Keratinocyte (primary cell): ENCODE results near the gene ARMH1. TPM values are rescaled to one million over a fixed set of nuclear protein-coding genes. Genes with fewer than 3 reads are reported as not detected.

Source experiments
- DNase-seq: peaks from one replicate; pipeline ENCODE4 v3.0.0-alpha.2; 2011; ENCODE audit warnings: low read depth, missing footprints, low spot score
- FAIRE-seq: peaks from 2 replicates; lab custom pipeline; 2011; peaks lifted over from hg19 to GRCh38; lab: Jason Lieb, UNC
- H2AFZ ChIP-seq: 2 replicates; pipeline ENCODE4 v1.6.0; 2012; ENCODE audit warnings: low read length, control low read depth, inconsistent platforms; ENCODE audit not compliant: control insufficient read depth
- H3K27ac ChIP-seq: 2 replicates; pipeline ENCODE4 v1.5.1; 2011; ENCODE audit warnings: low read length; ENCODE audit not compliant: control insufficient read depth, insufficient read depth
- H3K27me3 ChIP-seq: 3 replicates; pipeline ENCODE4 v1.6.0; 2011; ENCODE audit warnings: low read length; ENCODE audit not compliant: control insufficient read depth, insufficient read depth; ENCODE audit errors: extremely low read depth
- H3K36me3 ChIP-seq, 2 experiments: 2 replicates in 1 of 2; 3 replicates in 1 of 2; pipeline ENCODE4 v1.5.1; 2011; ENCODE audit warnings: low read length in 2 of 2, mild to moderate bottlenecking in 1 of 2; ENCODE audit not compliant: control insufficient read depth in 2 of 2, insufficient read depth in 2 of 2; ENCODE audit errors: extremely low read depth in 1 of 2
- H3K4me1 ChIP-seq: 3 replicates; pipeline ENCODE4 v1.5.1; 2011; ENCODE audit warnings: low read length; ENCODE audit not compliant: control insufficient read depth, insufficient read depth; ENCODE audit errors: extremely low read depth
- H3K4me2 ChIP-seq: 3 replicates; pipeline ENCODE4 v1.6.0; 2011; ENCODE audit warnings: low read depth, low read length; ENCODE audit not compliant: control insufficient read depth, insufficient read depth; ENCODE audit errors: extremely low read depth
- H3K4me3 ChIP-seq, 3 experiments: fragments of 200-600 bp in 1 of 3; sonication (generic) in 1 of 3; 2 replicates in 2 of 3; 3 replicates in 1 of 3; pipeline ENCODE4 v1.5.1; 2011 to 2016; ENCODE audit warnings: low read length in 3 of 3, mild to moderate bottlenecking in 3 of 3, control low read depth in 2 of 3, inconsistent platforms in 1 of 3, low read depth in 1 of 3, mixed read lengths in 1 of 3, mixed run types in 1 of 3, moderate library complexity in 1 of 3; ENCODE audit not compliant: control insufficient read depth in 2 of 3, insufficient read depth in 2 of 3; ENCODE audit errors: extremely low read depth in 1 of 3
- H3K79me2 ChIP-seq: 2 replicates; pipeline ENCODE4 v1.6.0; 2012; ENCODE audit warnings: low read length; ENCODE audit not compliant: control insufficient read depth, insufficient read depth
- H3K9ac ChIP-seq: 3 replicates; pipeline ENCODE4 v1.6.0; 2011; ENCODE audit warnings: low read length; ENCODE audit not compliant: control insufficient read depth, insufficient read depth; ENCODE audit errors: extremely low read depth
- H3K9me1 ChIP-seq: 3 replicates; pipeline ENCODE4 v1.6.0; 2011; ENCODE audit warnings: low read length; ENCODE audit not compliant: control insufficient read depth, insufficient read depth; ENCODE audit errors: extremely low read depth
- H3K9me3 ChIP-seq: 2 replicates; pipeline ENCODE4 v1.5.1; 2012; ENCODE audit warnings: low read depth, low read length; ENCODE audit not compliant: control insufficient read depth
- H4K20me1 ChIP-seq: 3 replicates; pipeline ENCODE4 v1.6.0; 2011; ENCODE audit warnings: low read length; ENCODE audit not compliant: control insufficient read depth, insufficient read depth; ENCODE audit errors: extremely low read depth
- EZH2 ChIP-seq: IDR thresholded peaks from one replicate; pipeline ENCODE4 v1.6.1; 2012; ENCODE audit warnings: inconsistent platforms, mild to moderate bottlenecking, low read length, moderate library complexity
- dilution Hi-C: fragments of 300-500 bp; cut with MboI; formaldehyde crosslinking; loops from one replicate; pipeline ENCODE4 v1.7.0; 2020; ENCODE audit warnings: low sequenced_read_pairs; ENCODE audit not compliant: extremely low pct_ligation_motif_present
- polyA plus RNA-seq, 5 experiments: library from polyadenylated mRNA; depleted of rRNA in 3 of 5; stranded (reverse) in 3 of 5; stranded (forward) in 1 of 5; unstranded in 1 of 5; fragments of >200 nt; gene quantifications; 1 replicate in 1 of 5; 2 replicates in 3 of 5; 3 replicates in 1 of 5; pipeline versions ENCODE4 v1.2.1 to v1.2.3, GENCODE V29; 2011 to 2012; ENCODE audit warnings: missing spikeins in 2 of 5, low read depth in 1 of 5, low replicate concordance in 1 of 5
- TF ChIP-seq, protein P1 (sequence below), 3 experiments: IDR thresholded peaks in 1 of 3; conservative IDR thresholded peaks in 1 of 3; optimal IDR thresholded peaks in 1 of 3; 2 replicates in 2 of 3; 3 replicates in 1 of 3; pipeline versions ENCODE3 to v1.5.1; 2011; ENCODE audit warnings: low read length in 3 of 3, mild to moderate bottlenecking in 3 of 3, moderate library complexity in 2 of 3, control low read depth in 1 of 3, inconsistent platforms in 1 of 3; ENCODE audit not compliant: insufficient read depth in 2 of 3; ENCODE audit errors: extremely low read depth in 1 of 3

The ARMH1 gene
- polyA plus RNA-seq, 1 donor (not counting 4 experiments of a cell fraction or from before 2014, with no cell fraction given), result 0.22 TPM

DNA sequence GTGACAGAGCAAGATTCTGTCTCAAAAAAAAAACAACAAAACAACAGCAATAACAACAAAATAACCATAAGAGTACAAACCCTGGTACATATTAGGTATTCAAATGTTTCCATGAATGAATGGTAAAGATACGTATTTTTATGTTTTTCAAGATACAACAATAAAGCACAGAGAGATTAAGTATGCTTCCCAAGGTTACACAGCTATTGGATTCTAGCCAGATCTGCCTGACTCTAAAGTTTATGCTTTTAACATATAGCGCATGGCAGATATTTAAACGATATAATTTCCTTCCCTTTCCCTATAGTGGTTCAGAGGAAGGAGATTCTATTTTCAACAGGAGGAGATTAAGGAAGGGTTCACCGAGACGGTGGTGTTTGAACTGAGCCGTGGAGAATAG is 31.0 kb downstream of the ARMH1 start:
- H3K27me3 ChIP-seq, result no peaks in the 10 kb centered on the region

DNA sequence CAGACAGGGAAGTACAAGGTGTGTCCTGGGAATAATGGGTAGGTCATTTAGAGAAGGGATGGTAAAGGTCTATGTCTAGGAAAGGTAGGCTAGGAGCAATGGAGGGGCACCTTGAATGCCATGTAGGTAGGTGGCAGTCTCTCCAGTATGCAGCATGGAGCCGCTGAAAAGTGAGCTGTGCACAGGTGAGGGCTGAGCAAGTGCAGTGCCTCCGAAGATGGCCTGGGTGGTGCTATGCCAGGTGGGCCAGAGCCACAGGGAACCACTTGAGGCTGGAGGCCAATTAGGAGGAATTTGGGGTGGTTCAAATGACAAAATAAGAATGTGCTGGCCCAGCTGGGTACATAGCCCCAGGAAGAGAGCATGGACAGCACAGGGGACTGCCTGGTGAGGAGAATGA is 31.4 kb downstream of the ARMH1 start:
- no peak overlapping the region for H3K9ac ChIP-seq
- no peaks in the 10 kb centered on the region for H3K27me3 ChIP-seq
- FAIRE-seq (no peak), DNase-seq (no peak)
- TF ChIP-seq, protein P1, sequence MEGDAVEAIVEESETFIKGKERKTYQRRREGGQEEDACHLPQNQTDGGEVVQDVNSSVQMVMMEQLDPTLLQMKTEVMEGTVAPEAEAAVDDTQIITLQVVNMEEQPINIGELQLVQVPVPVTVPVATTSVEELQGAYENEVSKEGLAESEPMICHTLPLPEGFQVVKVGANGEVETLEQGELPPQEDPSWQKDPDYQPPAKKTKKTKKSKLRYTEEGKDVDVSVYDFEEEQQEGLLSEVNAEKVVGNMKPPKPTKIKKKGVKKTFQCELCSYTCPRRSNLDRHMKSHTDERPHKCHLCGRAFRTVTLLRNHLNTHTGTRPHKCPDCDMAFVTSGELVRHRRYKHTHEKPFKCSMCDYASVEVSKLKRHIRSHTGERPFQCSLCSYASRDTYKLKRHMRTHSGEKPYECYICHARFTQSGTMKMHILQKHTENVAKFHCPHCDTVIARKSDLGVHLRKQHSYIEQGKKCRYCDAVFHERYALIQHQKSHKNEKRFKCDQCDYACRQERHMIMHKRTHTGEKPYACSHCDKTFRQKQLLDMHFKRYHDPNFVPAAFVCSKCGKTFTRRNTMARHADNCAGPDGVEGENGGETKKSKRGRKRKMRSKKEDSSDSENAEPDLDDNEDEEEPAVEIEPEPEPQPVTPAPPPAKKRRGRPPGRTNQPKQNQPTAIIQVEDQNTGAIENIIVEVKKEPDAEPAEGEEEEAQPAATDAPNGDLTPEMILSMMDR (optimal IDR thresholded peaks at IDR 0.05 in 1 of 3, IDR thresholded peaks at IDR 0.05 in 1 of 3, conservative IDR thresholded peaks at IDR 0.05 in 1 of 3; ENCODE audit: extremely low read depth in 1 of 3, insufficient read depth in 2 of 3, low read length in 3 of 3), result no peak
- no peak for TF ChIP-seq EZH2
- H3K9me3 ChIP-seq, result no peaks in the 10 kb centered on the region
- no peak overlapping the region for H3K4me3 ChIP-seq
- no peak overlapping the region for H3K4me2 ChIP-seq
- H3K36me3 ChIP-seq, result no peaks in the 10 kb centered on the region
- peaks cover 21% of the 10 kb centered on the region for H3K4me1 ChIP-seq
- dilution Hi-C loops, result no loop called here
- no peaks in the 10 kb centered on the region for H3K79me2 ChIP-seq
- H3K27ac ChIP-seq, result no peak overlapping the region
- no peaks in the 10 kb centered on the region for H4K20me1 ChIP-seq
- H3K9me1 ChIP-seq, result no peaks in the 10 kb centered on the region
- no peak overlapping the region for H2AFZ ChIP-seq

More for the DNA sequence above, 31.0 kb downstream of the ARMH1 start:
- no peaks in the 10 kb centered on the region for H3K9me1 ChIP-seq
- H4K20me1 ChIP-seq, result no peaks in the 10 kb centered on the region
- dilution Hi-C loops, result no loop called here
- H2AFZ ChIP-seq, result no peak overlapping the region
- no peaks in the 10 kb centered on the region for H3K79me2 ChIP-seq
- H3K4me2 ChIP-seq, result no peak overlapping the region
- H3K4me1 ChIP-seq, result peaks cover 21% of the 10 kb centered on the region
- DNase-seq (no peak), FAIRE-seq (no peak)
- no peaks in the 10 kb centered on the region for H3K9me3 ChIP-seq
- TF ChIP-seq, protein P1 (optimal IDR thresholded peaks at IDR 0.05 in 1 of 3, IDR thresholded peaks at IDR 0.05 in 1 of 3, conservative IDR thresholded peaks at IDR 0.05 in 1 of 3; ENCODE audit: extremely low read depth in 1 of 3, insufficient read depth in 2 of 3, low read length in 3 of 3), result no peak
- TF ChIP-seq EZH2, result no peak
- no peak overlapping the region for H3K9ac ChIP-seq
- H3K36me3 ChIP-seq, result no peaks in the 10 kb centered on the region
- no peak overlapping the region for H3K27ac ChIP-seq
- H3K4me3 ChIP-seq, result no peak overlapping the region
